Mucosa of rectum (tissue), 2 donors: ENCODE results near the gene IL15RA.

Experiments
- H3K27ac ChIP-seq, 2 donors: one replicate each; pipeline ENCODE4 v1.7.0; 2013; ENCODE audit warnings: inconsistent platforms in 2 of 2, low read depth in 2 of 2, low read length in 2 of 2
- H3K27me3 ChIP-seq, 2 donors: one replicate each; pipeline ENCODE4 v1.7.0; 2013; ENCODE audit warnings: low read length in 2 of 2; ENCODE audit not compliant: control insufficient read depth in 2 of 2, insufficient read depth in 2 of 2
- H3K36me3 ChIP-seq, 2 donors: one replicate each; pipeline ENCODE4 v1.7.0; 2013; ENCODE audit warnings: low read length in 2 of 2; ENCODE audit not compliant: control insufficient read depth in 2 of 2, insufficient read depth in 2 of 2
- H3K4me1 ChIP-seq, 2 donors: one replicate each; pipeline ENCODE4 v1.7.0; 2013; ENCODE audit warnings: low read length in 2 of 2, mild to moderate bottlenecking in 1 of 2; ENCODE audit not compliant: control insufficient read depth in 2 of 2, insufficient read depth in 2 of 2
- H3K4me3 ChIP-seq, 2 donors: one replicate each; pipeline ENCODE4 v1.7.0; 2013; ENCODE audit warnings: low read length in 2 of 2
- H3K9ac ChIP-seq, 2 donors: one replicate each; pipeline ENCODE4 v1.7.0; 2013; ENCODE audit warnings: low read length in 2 of 2, low read depth in 1 of 2, mild to moderate bottlenecking in 1 of 2
- H3K9me3 ChIP-seq, 2 donors: one replicate each; pipeline ENCODE4 v1.7.0; 2013; ENCODE audit warnings: low read length in 2 of 2; ENCODE audit not compliant: control insufficient read depth in 2 of 2
- donor health status: healthy.
- donor health status: Normal muscosa, but diverticular disease.

Gene IL15RA

DNA sequence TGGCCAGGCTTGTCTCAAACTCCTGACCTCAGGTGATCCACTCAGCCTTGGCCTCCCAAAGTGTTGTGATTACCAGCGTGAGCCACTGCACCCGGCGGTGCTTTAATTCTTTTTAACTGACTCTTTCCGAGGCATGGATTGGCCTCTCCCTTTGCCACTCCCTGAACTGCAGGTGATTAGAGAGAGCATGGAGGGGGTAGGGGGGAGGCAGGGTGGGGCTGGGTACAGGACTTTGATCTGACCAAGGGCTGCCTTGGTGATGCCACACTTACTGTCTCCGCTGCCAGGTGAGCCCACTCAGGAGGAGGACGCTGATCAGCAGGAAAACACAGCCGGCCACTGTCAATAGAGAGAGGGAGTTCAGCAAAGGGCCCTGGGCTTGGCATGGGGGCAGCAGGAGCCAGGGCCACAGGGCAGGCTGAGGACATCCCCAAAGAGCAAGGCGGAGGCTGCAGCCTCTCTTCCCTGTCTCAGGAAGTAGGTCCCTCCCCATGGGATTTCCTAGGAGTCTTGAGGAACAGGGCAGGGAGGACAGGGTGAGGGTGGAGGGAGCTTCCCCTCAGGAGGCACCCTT, 40.5 kb upstream of the IL15RA start:
- H3K9ac ChIP-seq = peak overlapping the region in 1 of 2 donors; percentile 14
- no peaks in the 10 kb centered on the region for H3K9me3 ChIP-seq
- no peaks in the 10 kb centered on the region for H3K27me3 ChIP-seq
- peak overlapping the region; percentile 11 to 76 for H3K27ac ChIP-seq
- no peaks in the 10 kb centered on the region for H3K36me3 ChIP-seq
- peak overlapping the region in 1 of 2 donors; percentile 13 for H3K4me3 ChIP-seq
- peaks cover 11 to 16% of the 10 kb centered on the region in 2 donors for H3K4me1 ChIP-seq

- no peaks in the 10 kb centered on the region for H3K36me3 ChIP-seq
- peak overlapping the region in 1 of 2 donors; percentile 26 for H3K9ac ChIP-seq
- no peaks in the 10 kb centered on the region for H3K9me3 ChIP-seq
- H3K27me3 ChIP-seq = no peaks in the 10 kb centered on the region
- H3K4me3 ChIP-seq = peak overlapping the region in 1 of 2 donors; percentile 37
- H3K27ac ChIP-seq = no peak overlapping the region
- peaks cover 11 to 16% of the 10 kb centered on the region in 2 donors for H3K4me1 ChIP-seq
Observed at GRCh38 chr10:6014241-6014761, 37.0 kb upstream of the IL15RA start.

- Histone ChIP-seq H3K4me3 (peak overlapping the region in 1 of 2 donors; percentile 37), H3K36me3 (no peaks in the 10 kb centered on the region), H3K9ac (peak overlapping the region in 1 of 2 donors; percentile 26), H3K27me3 (no peaks in the 10 kb centered on the region), H3K27ac (no peak overlapping the region), H3K9me3 (no peaks in the 10 kb centered on the region), H3K4me1 (peaks cover 11 to 14% of the 10 kb centered on the region in 2 donors)
Observed at GRCh38 chr10:6013413-6014192, 36.3 kb upstream of the IL15RA start.

GRCh38 chr10:6012121-6012905, 35.0 kb upstream of the IL15RA start:
- Histone ChIP-seq H3K36me3 (no peaks in the 10 kb centered on the region), H3K9me3 (peaks cover 0 to 2% of the 10 kb centered on the region in 2 donors), H3K27ac (no peak overlapping the region), H3K4me1 (peaks cover 5 to 6% of the 10 kb centered on the region in 2 donors), H3K9ac (no peak overlapping the region), H3K27me3 (no peaks in the 10 kb centered on the region), H3K4me3 (no peak overlapping the region)

- Histone ChIP-seq H3K4me3 (no peak overlapping the region), H3K27me3 (no peaks in the 10 kb centered on the region), H3K4me1 (peaks cover 0 to 3% of the 10 kb centered on the region in 2 donors), H3K9ac (no peak overlapping the region), H3K36me3 (no peaks in the 10 kb centered on the region), H3K27ac (no peak overlapping the region), H3K9me3 (peaks cover 0 to 3% of the 10 kb centered on the region in 2 donors)
Observed at GRCh38 chr10:6011558-6011957, 34.2 kb upstream of the IL15RA start.

DNA sequence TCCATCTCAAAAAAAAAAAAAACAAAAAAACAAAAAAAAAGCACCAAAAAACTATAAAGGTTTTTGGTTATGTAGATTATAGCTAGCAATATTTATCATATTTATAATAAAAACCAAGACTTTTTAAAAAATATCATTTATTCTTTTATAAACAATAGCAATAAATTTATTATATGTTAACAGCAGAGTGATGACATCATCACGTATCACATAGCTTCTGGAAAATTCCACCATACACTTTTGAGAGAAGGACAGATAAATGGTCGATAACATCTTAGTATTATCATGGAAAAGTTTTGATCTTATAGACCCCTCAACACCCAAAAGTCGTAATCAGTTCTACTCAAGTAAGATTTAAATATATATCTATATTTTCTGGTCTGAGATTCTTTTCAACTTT, 33.2 kb upstream of the IL15RA start:
- H3K36me3 ChIP-seq = no peaks in the 10 kb centered on the region
- H3K9me3 ChIP-seq = peaks cover 0 to 3% of the 10 kb centered on the region in 2 donors

DNA sequence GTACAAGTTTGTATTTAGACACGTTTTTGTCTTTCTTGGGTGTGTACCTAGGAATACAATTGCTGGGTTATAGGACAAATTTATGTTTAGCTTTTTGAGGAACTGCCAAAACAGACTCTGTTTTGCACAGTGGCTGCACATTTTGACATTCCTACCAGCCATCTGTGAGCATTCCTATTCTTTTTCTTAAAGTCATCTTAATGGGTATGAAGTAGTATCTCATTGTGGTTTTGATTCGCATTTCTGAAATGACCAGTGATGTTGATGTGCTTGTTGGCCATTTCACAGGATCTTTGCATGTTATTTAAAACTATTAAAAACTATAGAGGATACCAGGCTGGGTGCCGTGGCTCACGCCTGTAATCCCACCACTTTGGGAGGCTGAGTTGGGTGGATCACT, 32.6 kb upstream of the IL15RA start:
- Histone ChIP-seq H3K36me3 (no peaks in the 10 kb centered on the region), H3K4me1 (peaks cover 0 to 3% of the 10 kb centered on the region in 2 donors), H3K27me3 (no peaks in the 10 kb centered on the region), H3K9ac (no peak overlapping the region), H3K4me3 (no peak overlapping the region), H3K9me3 (peaks cover 0 to 3% of the 10 kb centered on the region in 2 donors), H3K27ac (no peak overlapping the region)

More for the DNA sequence above, 33.2 kb upstream of the IL15RA start:
- peaks cover 0 to 3% of the 10 kb centered on the region in 2 donors for H3K4me1 ChIP-seq
- H3K4me3 ChIP-seq = no peak overlapping the region
- no peaks in the 10 kb centered on the region for H3K27me3 ChIP-seq
- H3K27ac ChIP-seq = no peak overlapping the region
- H3K9ac ChIP-seq = no peak overlapping the region

- Histone ChIP-seq H3K9ac (no peak overlapping the region), H3K27me3 (no peaks in the 10 kb centered on the region), H3K36me3 (no peaks in the 10 kb centered on the region), H3K9me3 (peaks cover 0 to 3% of the 10 kb centered on the region in 2 donors), H3K27ac (peak overlapping the region in 1 of 2 donors; percentile 11), H3K4me1 (peaks cover 0 to 3% of the 10 kb centered on the region in 2 donors), H3K4me3 (no peak overlapping the region)
Observed at GRCh38 chr10:6009150-6009549, 31.8 kb upstream of the IL15RA start.

DNA sequence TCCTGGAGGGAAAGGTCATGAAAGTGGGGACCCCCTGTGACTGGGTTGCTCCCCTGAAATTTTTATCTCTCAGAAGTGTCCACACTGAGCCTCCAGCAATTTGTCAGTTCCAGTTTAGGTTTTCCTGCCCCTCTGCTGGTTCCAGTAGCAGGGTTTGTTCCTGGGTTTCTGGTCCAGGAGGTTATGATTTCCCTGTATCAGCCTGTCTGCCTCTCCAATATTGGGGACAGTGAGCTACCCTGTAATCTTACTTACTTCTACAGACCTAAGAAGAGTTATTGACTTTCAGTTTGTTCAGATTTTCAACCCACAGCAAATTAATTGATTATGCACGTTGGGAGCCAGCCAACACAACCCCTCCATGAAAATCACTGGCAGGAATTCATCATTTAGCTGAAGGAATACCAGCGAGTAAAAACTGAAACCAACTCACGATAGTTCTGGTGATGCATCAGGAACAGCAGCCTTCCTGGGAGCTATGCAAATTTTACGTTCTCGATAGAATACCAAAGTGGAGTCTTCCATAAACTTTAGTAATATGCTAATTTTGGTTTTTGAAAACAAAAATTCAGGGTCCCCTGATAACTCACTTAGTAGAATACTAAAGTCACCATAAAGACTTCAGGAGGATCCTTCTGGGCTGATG, 31.3 kb upstream of the IL15RA start:
- H3K4me1 ChIP-seq = no peaks in the 10 kb centered on the region
- H3K9me3 ChIP-seq = peaks cover 0 to 3% of the 10 kb centered on the region in 2 donors
- H3K9ac ChIP-seq = no peak overlapping the region
- H3K36me3 ChIP-seq = no peaks in the 10 kb centered on the region
- H3K4me3 ChIP-seq = peak overlapping the region in 1 of 2 donors; percentile 28
- H3K27me3 ChIP-seq = no peaks in the 10 kb centered on the region
- H3K27ac ChIP-seq = peak overlapping the region in 1 of 2 donors; percentile 11
